IMR-90 (cell line): Measurements from ENCODE around the gene SSH2.

Source experiments
- CEBPB ChIP-seq: IDR thresholded peaks from 2 replicates; pipeline ENCODE4 v1.6.1; 2012; ENCODE audit warnings: low read depth, low read length, improper control_type of control experiment
- CTCF ChIP-seq: conservative IDR thresholded peaks from 2 replicates; pipeline ENCODE4 v1.5.1; 2012; ENCODE audit warnings: mild to moderate bottlenecking, low read depth, low read length, improper control_type of control experiment
- ELK1 ChIP-seq: fragments of 150-350 bp; IDR thresholded peaks from 2 replicates; pipeline ENCODE4 v1.6.1; 2016; ENCODE audit warnings: low read depth, mild to moderate bottlenecking, low read length, moderate library complexity, borderline replicate concordance
- FOS ChIP-seq: fragments of 150-350 bp; IDR thresholded peaks from 2 replicates; pipeline ENCODE4 v1.6.1; 2016; ENCODE audit warnings: low read depth, low read length
- MAFK ChIP-seq: IDR thresholded peaks from 2 replicates; pipeline ENCODE4 v1.6.1; 2012; ENCODE audit warnings: low read depth, low read length, improper control_type of control experiment
- MXI1 ChIP-seq: IDR thresholded peaks from 2 replicates; pipeline ENCODE4 v1.6.1; 2012; ENCODE audit warnings: low read depth, mild to moderate bottlenecking, low read length, moderate library complexity, borderline replicate concordance
- POLR2A ChIP-seq: IDR thresholded peaks from 2 replicates; pipeline ENCODE4 v1.6.1; 2012; ENCODE audit warnings: mild to moderate bottlenecking, low read depth, low read length
- USF2 ChIP-seq: fragments of 150-350 bp; IDR thresholded peaks from 2 replicates; pipeline ENCODE4 v1.6.1; 2017; ENCODE audit warnings: mild to moderate bottlenecking, antibody characterized with exemption, low read length, low read depth

- no peak for TF ChIP-seq CEBPB
- TF ChIP-seq FOS, result no peak
- no peak for TF ChIP-seq CTCF
- TF ChIP-seq USF2, result no peak
- TF ChIP-seq MXI1, result no peak
- no peak for TF ChIP-seq MAFK
- no peak for TF ChIP-seq ELK1
- TF ChIP-seq POLR2A, result no peak
These were observed 5.2 kb downstream of the SSH2 start for GRCh38 chr17:29924786-29925185.
